HepG2 (cell line): Measurements from ENCODE around the gene ACACB. TPM values are rescaled to one million over a fixed set of nuclear protein-coding genes. Genes with fewer than 3 reads are reported as not detected.

Experiments used
- ARNT2 ChIP-seq: sonication (generic); formaldehyde crosslinking; IDR thresholded peaks from 2 replicates; pipeline ENCODE4 v1.8.0; 2022; ENCODE audit warnings: mild to moderate bottlenecking, low read depth, missing genetic modification reagents, moderate library complexity
- CREM ChIP-seq, 2 experiments: sonication (generic) in 1 of 2; formaldehyde crosslinking in 1 of 2; IDR thresholded peaks; 2 replicates each; pipeline versions ENCODE4 v1.4.0 to v1.6.1; 2016 to 2020; ENCODE audit warnings: antibody characterized with exemption in 1 of 2, mild to moderate bottlenecking in 1 of 2, missing genetic modification reagents in 1 of 2
- ETV5 ChIP-seq: IDR thresholded peaks from 2 replicates; pipeline ENCODE4 v1.6.1; 2018; ENCODE audit warnings: missing biosample characterization, missing genetic modification reagents, inconsistent platforms, borderline replicate concordance
- FIP1L1 ChIP-seq: fragments of 200-400 bp; formaldehyde crosslinking; IDR thresholded peaks from 2 replicates; pipeline ENCODE4 v1.6.1; 2018; ENCODE audit warnings: low read depth, mild to moderate bottlenecking, low read length, moderate library complexity, borderline replicate concordance; ENCODE audit not compliant: insufficient read depth
- FOXK1 ChIP-seq: sonication (generic); formaldehyde crosslinking; IDR thresholded peaks from 2 replicates; pipeline ENCODE4 v1.4.0; 2020; ENCODE audit warnings: low read depth, missing genetic modification reagents, borderline replicate concordance
- FOXP4 ChIP-seq: sonication (generic); formaldehyde crosslinking; IDR thresholded peaks from 2 replicates; pipeline ENCODE4 v1.4.0; 2020; ENCODE audit warnings: missing genetic modification reagents
- HNF1B ChIP-seq: sonication (generic); formaldehyde crosslinking; IDR thresholded peaks from 2 replicates; pipeline ENCODE4 v1.5.1; 2020; ENCODE audit warnings: mild to moderate bottlenecking, moderate library complexity, missing genetic modification reagents
- HOXA5 ChIP-seq: sonication (generic); formaldehyde crosslinking; IDR thresholded peaks from 2 replicates; pipeline ENCODE4 v1.4.0; 2020; ENCODE audit warnings: missing genetic modification reagents
- KDM1A ChIP-seq: IDR thresholded peaks from 2 replicates; pipeline ENCODE4 v1.6.1; 2016; ENCODE audit warnings: missing compliant biosample characterization
- KDM2A ChIP-seq: sonication (generic); formaldehyde crosslinking; IDR thresholded peaks from 2 replicates; pipeline ENCODE4 v1.4.0; 2020; ENCODE audit warnings: low read depth, missing genetic modification reagents, borderline replicate concordance
- KMT2A ChIP-seq: sonication (generic); formaldehyde crosslinking; IDR thresholded peaks from 2 replicates; pipeline ENCODE4 v1.4.0; 2020; ENCODE audit warnings: missing genetic modification reagents
- MBD4 ChIP-seq: IDR thresholded peaks from 2 replicates; pipeline ENCODE4 v1.6.1; 2012; ENCODE audit warnings: low read length, inconsistent platforms, borderline replicate concordance
- MIXL1 ChIP-seq: IDR thresholded peaks from 2 replicates; pipeline ENCODE4 v1.6.1; 2016
- MYC ChIP-seq: sonication (generic); formaldehyde crosslinking; IDR thresholded peaks from 2 replicates; pipeline ENCODE4 v1.9.0; 2021; ENCODE audit warnings: missing genetic modification reagents, borderline replicate concordance
- RFXAP ChIP-seq: sonication (generic); formaldehyde crosslinking; IDR thresholded peaks from 2 replicates; pipeline ENCODE4 v1.4.0; 2020; ENCODE audit warnings: missing genetic modification reagents, borderline replicate concordance
- SALL1 ChIP-seq: sonication (generic); formaldehyde crosslinking; IDR thresholded peaks from 2 replicates; pipeline ENCODE4 v1.8.0; 2022; ENCODE audit warnings: mild to moderate bottlenecking, missing genetic modification reagents
- SKI ChIP-seq: fragments of 450-650 bp; IDR thresholded peaks from one replicate; pipeline ENCODE4 v1.6.1; 2018; ENCODE audit warnings: mild to moderate bottlenecking; ENCODE audit not compliant: partially characterized antibody
- SP5 ChIP-seq: IDR thresholded peaks from 2 replicates; pipeline ENCODE4 v1.6.1; 2016; ENCODE audit warnings: low read depth, borderline replicate concordance
- TRIM24 ChIP-seq: sonication (generic); formaldehyde crosslinking; IDR thresholded peaks from 2 replicates; pipeline ENCODE4 v1.8.0; 2022; ENCODE audit warnings: mild to moderate bottlenecking, missing genetic modification reagents
- U2AF1 ChIP-seq: fragments of 200-400 bp; formaldehyde crosslinking; optimal IDR thresholded peaks from 2 replicates; pipeline ENCODE3; 2017; ENCODE audit warnings: mild to moderate bottlenecking, low read depth, low read length
- ZBTB21 ChIP-seq: sonication (generic); formaldehyde crosslinking; IDR thresholded peaks from 2 replicates; pipeline ENCODE4 v1.4.0; 2020; ENCODE audit warnings: missing genetic modification reagents
- ZBTB38 ChIP-seq: sonication (generic); formaldehyde crosslinking; IDR thresholded peaks from 2 replicates; pipeline ENCODE4 v1.5.1; 2020; ENCODE audit warnings: mild to moderate bottlenecking, missing genetic modification reagents
- ZMAT5 ChIP-seq: sonication (generic); formaldehyde crosslinking; IDR thresholded peaks from 2 replicates; pipeline ENCODE4 v1.5.0; 2020; ENCODE audit warnings: mild to moderate bottlenecking, low read depth, missing genetic modification reagents, borderline replicate concordance
- ZNF160 ChIP-seq: sonication (generic); formaldehyde crosslinking; IDR thresholded peaks from 2 replicates; pipeline ENCODE4 v1.8.0; 2022; ENCODE audit warnings: mild to moderate bottlenecking, inconsistent platforms, missing genetic modification reagents
- ZNF232 ChIP-seq: sonication (generic); formaldehyde crosslinking; IDR thresholded peaks from 2 replicates; pipeline ENCODE4 v1.4.0; 2020; ENCODE audit warnings: missing genetic modification reagents, borderline replicate concordance
- ZNF3 ChIP-seq: IDR thresholded peaks from 2 replicates; pipeline ENCODE4 v1.7.0; 2017; ENCODE audit warnings: inconsistent platforms
- ZNF619 ChIP-seq: sonication (generic); formaldehyde crosslinking; IDR thresholded peaks from 2 replicates; pipeline ENCODE4 v1.4.0; 2020; ENCODE audit warnings: mild to moderate bottlenecking, missing genetic modification reagents
- ZSCAN12 ChIP-seq: sonication (generic); formaldehyde crosslinking; IDR thresholded peaks from 2 replicates; pipeline ENCODE4 v1.9.0; 2021; ENCODE audit warnings: mild to moderate bottlenecking, missing genetic modification reagents
- polyA plus RNA-seq, 8 experiments: library from polyadenylated mRNA; depleted of rRNA in 3 of 8; stranded (reverse) in 7 of 8; unstranded in 1 of 8; fragments of >200 nt; fragmentation: Illumina TruSeq in 4 of 8; extraction: Trizol in 4 of 8; gene quantifications; 2 replicates each; pipeline versions ENCODE4 v1.2.1 to v1.2.3, GENCODE V29; 2011 to 2016; ENCODE audit warnings: low read depth in 4 of 8, missing spikeins in 1 of 8, mixed read lengths in 1 of 8; ENCODE audit not compliant: insufficient read depth in 1 of 8
- total RNA-seq, 5 experiments: library from RNA; depleted of rRNA; stranded (reverse); fragments of >200 nt; fragmentation: Illumina TruSeq; extraction: Trizol; gene quantifications; 2 replicates each; pipeline ENCODE4 v1.2.3, GENCODE V29; 2016; ENCODE audit warnings: low read depth in 1 of 5

Gene ACACB
- total and polyA plus RNA-seq, 2 of the 13 experiments (the other 11 are each of a cell fraction or from before 2014, with no cell fraction given), result 6.2 to 8.6 TPM

GRCh38 chr12:109087250-109087649 is 29.1 kb upstream of the ACACB start (continued):
- peak; percentile 55; the same call in 1 of the 2 replicates for TF ChIP-seq FOXP4 (CRISPR knock-in tag)
- TF ChIP-seq ZNF232, result no peak
- peak; percentile 70 for TF ChIP-seq KDM2A (CRISPR knock-in tag)
- TF ChIP-seq MIXL1 (CRISPR knock-in tag), result peak; percentile 41; the same call in 1 of the 2 replicates
- TF ChIP-seq SP5 (CRISPR knock-in tag), result 0 out of 2 replicates have a peak, but pooled peaks have one; percentile 14
- no peak for TF ChIP-seq ZNF619
- TF ChIP-seq KMT2A, result no peak
- TF ChIP-seq KDM1A, result no peak
- TF ChIP-seq ZNF3 (CRISPR knock-in tag), result no peak
- no peak for TF ChIP-seq ARNT2 (CRISPR knock-in tag)
- TF ChIP-seq MBD4, result no peak
- TF ChIP-seq SALL1 (CRISPR knock-in tag), result peak; percentile 79
- TF ChIP-seq FIP1L1, result no peak
- no peak for TF ChIP-seq U2AF1
- peak; percentile 98 for TF ChIP-seq SKI
- no peak for TF ChIP-seq TRIM24 (CRISPR knock-in tag)
- TF ChIP-seq ZBTB38 (CRISPR knock-in tag), result no peak
- no peak for TF ChIP-seq ZSCAN12 (CRISPR knock-in tag)
- no peak for TF ChIP-seq ZMAT5 (CRISPR knock-in tag)
- no peak for TF ChIP-seq HOXA5
- no peak for TF ChIP-seq ZBTB21 (CRISPR knock-in tag)
- 0 out of 2 replicates have a peak, but pooled peaks have one; percentile 25 for TF ChIP-seq ZNF160 (CRISPR knock-in tag)
- peak; percentile 76 for TF ChIP-seq HNF1B
- no peak; the same call in 1 of the 2 replicates for TF ChIP-seq RFXAP
- TF ChIP-seq ETV5 (CRISPR knock-in tag), result 0 out of 2 replicates have a peak, but pooled peaks have one; percentile 26
- no peak for TF ChIP-seq CREM (IDR thresholded peaks at IDR 0.05)
- no peak for TF ChIP-seq CREM (CRISPR knock-in tag; IDR thresholded peaks at IDR 0.05)
- peak; percentile 44; the same call in 1 of the 2 replicates for TF ChIP-seq FOXK1
- TF ChIP-seq MYC (CRISPR knock-in tag), result peak; percentile 21; the same call in 1 of the 2 replicates
